CD14-positive monocyte (primary cell): ENCODE measurements around the gene LRRC8E. TPM values are rescaled to one million over a fixed set of nuclear protein-coding genes. Genes with fewer than 3 reads are reported as not detected.

Experiments used
- DNase-seq, 3 donors: peaks; one replicate each; pipeline ENCODE4 v3.0.0-alpha.2; 2011 to 2022
- H2AFZ ChIP-seq: 2 replicates; pipeline ENCODE4 v1.6.0; 2012; ENCODE audit warnings: mild to moderate bottlenecking, low read depth, low read length, inconsistent platforms; ENCODE audit not compliant: insufficient read depth, poor library complexity, severe bottlenecking
- H3K27ac ChIP-seq, 2 donors: 1 replicate in 1 of 2; 2 replicates in 1 of 2; pipeline ENCODE4 v1.5.1; 2012 to 2013; ENCODE audit warnings: low read length in 2 of 2, control low read depth in 1 of 2, inconsistent platforms in 1 of 2, low read depth in 1 of 2, mild to moderate bottlenecking in 1 of 2
- H3K27me3 ChIP-seq, 2 donors: one replicate each; pipeline versions ENCODE4 v1.6.0 to v1.6.1; 2011 to 2013; ENCODE audit warnings: low read length in 2 of 2; ENCODE audit not compliant: control insufficient read depth in 2 of 2, insufficient read depth in 2 of 2
- H3K36me3 ChIP-seq, 2 donors: replicated peaks in 1 of 2; 1 replicate in 1 of 2; 2 replicates in 1 of 2; pipeline versions ENCODE4 v1.5.1 to v1.6.1; 2012 to 2013; ENCODE audit warnings: low read length in 2 of 2, control low read depth in 1 of 2, inconsistent platforms in 1 of 2, mild to moderate bottlenecking in 1 of 2; ENCODE audit not compliant: insufficient read depth in 2 of 2, control insufficient read depth in 1 of 2
- H3K4me1 ChIP-seq, 2 donors: 1 replicate in 1 of 2; 2 replicates in 1 of 2; pipeline versions ENCODE4 v1.5.1 to v1.6.1; 2012 to 2013; ENCODE audit warnings: low read length in 2 of 2, control low read depth in 1 of 2, inconsistent platforms in 1 of 2, mild to moderate bottlenecking in 1 of 2, moderate library complexity in 1 of 2; ENCODE audit not compliant: insufficient read depth in 2 of 2, control insufficient read depth in 1 of 2
- H3K4me2 ChIP-seq: replicated peaks from 2 replicates; pipeline ENCODE3; 2012; ENCODE audit warnings: low read length, moderate library complexity, mild to moderate bottlenecking; ENCODE audit not compliant: poor library complexity, severe bottlenecking; ENCODE audit errors: extremely low read depth
- H3K4me3 ChIP-seq, 3 experiments: fragments of 200-600 bp in 1 of 3; sonication (generic) in 1 of 3; replicated peaks in 1 of 3; 1 replicate in 2 of 3; 2 replicates in 1 of 3; pipeline ENCODE4 v1.5.1; 2011 to 2013; ENCODE audit warnings: low read length in 3 of 3, mild to moderate bottlenecking in 3 of 3, control low read depth in 2 of 3, low read depth in 2 of 3, inconsistent platforms in 1 of 3, moderate library complexity in 1 of 3
- H3K79me2 ChIP-seq: 2 replicates; pipeline ENCODE4 v1.6.0; 2012; ENCODE audit warnings: mild to moderate bottlenecking, control low read depth, inconsistent platforms, low read length, moderate library complexity; ENCODE audit not compliant: insufficient read depth
- H3K9ac ChIP-seq: 2 replicates; pipeline ENCODE4 v1.6.0; 2017; ENCODE audit warnings: low read length, mild to moderate bottlenecking; ENCODE audit not compliant: insufficient read depth, poor library complexity, severe bottlenecking
- H3K9me3 ChIP-seq, 2 donors: replicated peaks in 1 of 2; 1 replicate in 1 of 2; 2 replicates in 1 of 2; pipeline versions ENCODE4 v1.5.1 to v1.6.1; 2012 to 2013; ENCODE audit warnings: low read length in 2 of 2, control low read depth in 1 of 2; ENCODE audit not compliant: control insufficient read depth in 1 of 2, insufficient read depth in 1 of 2
- H4K20me1 ChIP-seq: 2 replicates; pipeline ENCODE4 v1.6.0; 2012; ENCODE audit warnings: mild to moderate bottlenecking, low read length, control low read depth, moderate library complexity; ENCODE audit not compliant: insufficient read depth
- H3K27ac Mint-ChIP-seq, 7 donors: one replicate each; pipeline ENCODE4 v1.8.0; 2020; ENCODE audit warnings: mild to moderate bottlenecking in 7 of 7, mixed read lengths in 7 of 7, moderate library complexity in 6 of 7, inconsistent platforms in 2 of 7
- H3K27me3 Mint-ChIP-seq, 3 donors: one replicate each; pipeline ENCODE4 v1.8.0; 2021 to 2022; ENCODE audit warnings: low read depth in 3 of 3, mild to moderate bottlenecking in 3 of 3, mixed read lengths in 3 of 3, moderate library complexity in 3 of 3, inconsistent platforms in 1 of 3
- H3K36me3 Mint-ChIP-seq, 2 donors: one replicate each; pipeline ENCODE4 v1.8.0; 2020; ENCODE audit warnings: mixed read lengths in 2 of 2, inconsistent platforms in 1 of 2, mild to moderate bottlenecking in 1 of 2
- H3K4me1 Mint-ChIP-seq: one replicate; pipeline ENCODE4 v1.8.0; 2020; ENCODE audit warnings: mild to moderate bottlenecking, mixed read lengths
- H3K4me3 Mint-ChIP-seq, 2 donors: one replicate each; pipeline ENCODE4 v1.8.0; 2020; ENCODE audit warnings: mild to moderate bottlenecking in 2 of 2, mixed read lengths in 2 of 2, moderate library complexity in 1 of 2
- H3K9me3 Mint-ChIP-seq, 7 donors: one replicate each; pipeline ENCODE4 v1.8.0; 2020 to 2022; ENCODE audit warnings: mixed read lengths in 7 of 7, mild to moderate bottlenecking in 6 of 7, moderate library complexity in 6 of 7, inconsistent platforms in 2 of 7
- WGBS: methylation state at CpG from one replicate; pipeline ENCODE4 v1.1.5; 2013; ENCODE audit warnings: missing lambda C conversion rate; ENCODE audit not compliant: insufficient coverage; 5-methylcytosine and 5-hydroxymethylcytosine counted together
- intact Hi-C, 2 donors: fragments of 100-400 bp; cut with micrococcal nuclease; formaldehyde crosslinking; loops; one replicate each; pipeline versions ENCODE4 v1.15.0 to v1.15.1; 2023
- polyA plus RNA-seq, 3 donors: library from polyadenylated mRNA; depleted of rRNA in 1 of 3; unstranded in 2 of 3; stranded (reverse) in 1 of 3; fragments of 300-500 nt in 2 of 3; fragments of >200 nt in 1 of 3; fragmentation: Illumina TruSeq in 2 of 3; gene quantifications; 1 replicate in 2 of 3; 2 replicates in 1 of 3; pipeline ENCODE4 v1.2.3, GENCODE V29; 2012 to 2021
- TF ChIP-seq, protein P1 (sequence below): fragments of 200-600 bp; IDR thresholded peaks from one replicate; pipeline ENCODE4 v1.8.0; 2022; ENCODE audit warnings: antibody characterized with exemption, mild to moderate bottlenecking

The LRRC8E gene
- polyA plus RNA-seq, 3 donors, result not detected

DNA sequence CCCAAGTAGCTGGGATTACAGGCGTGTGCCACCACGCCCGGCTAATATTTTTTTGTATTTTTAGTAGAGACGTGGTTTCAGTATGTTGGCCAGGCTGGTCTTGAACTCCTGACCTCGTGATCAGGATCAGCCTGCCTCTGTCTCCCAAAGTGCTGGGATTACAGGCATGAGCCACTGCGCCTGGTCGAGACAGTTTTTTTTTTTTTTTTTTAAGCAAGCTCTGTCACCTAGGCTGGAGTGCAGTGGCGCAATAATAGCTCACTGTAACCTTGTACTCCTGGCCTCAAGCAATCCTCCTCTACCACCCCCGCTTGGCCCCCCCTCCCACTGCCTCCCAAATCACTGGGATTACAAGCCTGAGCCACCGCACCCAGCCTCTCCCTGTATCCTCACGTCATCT is 9.0 kb downstream of the LRRC8E start:
- intact Hi-C loops, result no loop called here
- WGBS, result 86% methylated on average over 6 of the region's 11 CpGs
- H3K36me3 Mint-ChIP-seq, result no peaks in the 10 kb centered on the region
- no peak overlapping the region for H3K27ac Mint-ChIP-seq
- H2AFZ ChIP-seq, result no peak overlapping the region
- no peaks in the 10 kb centered on the region for H3K4me1 ChIP-seq
- peaks cover 0 to 8% of the 10 kb centered on the region in 2 donors for H3K27me3 ChIP-seq
- H3K27me3 Mint-ChIP-seq, result peaks cover 13 to 24% (median 14%) of the 10 kb centered on the region in 3 donors
- H3K9me3 ChIP-seq, result no peaks in the 10 kb centered on the region
- no peaks in the 10 kb centered on the region for H3K9me3 Mint-ChIP-seq
- TF ChIP-seq, protein P1, sequence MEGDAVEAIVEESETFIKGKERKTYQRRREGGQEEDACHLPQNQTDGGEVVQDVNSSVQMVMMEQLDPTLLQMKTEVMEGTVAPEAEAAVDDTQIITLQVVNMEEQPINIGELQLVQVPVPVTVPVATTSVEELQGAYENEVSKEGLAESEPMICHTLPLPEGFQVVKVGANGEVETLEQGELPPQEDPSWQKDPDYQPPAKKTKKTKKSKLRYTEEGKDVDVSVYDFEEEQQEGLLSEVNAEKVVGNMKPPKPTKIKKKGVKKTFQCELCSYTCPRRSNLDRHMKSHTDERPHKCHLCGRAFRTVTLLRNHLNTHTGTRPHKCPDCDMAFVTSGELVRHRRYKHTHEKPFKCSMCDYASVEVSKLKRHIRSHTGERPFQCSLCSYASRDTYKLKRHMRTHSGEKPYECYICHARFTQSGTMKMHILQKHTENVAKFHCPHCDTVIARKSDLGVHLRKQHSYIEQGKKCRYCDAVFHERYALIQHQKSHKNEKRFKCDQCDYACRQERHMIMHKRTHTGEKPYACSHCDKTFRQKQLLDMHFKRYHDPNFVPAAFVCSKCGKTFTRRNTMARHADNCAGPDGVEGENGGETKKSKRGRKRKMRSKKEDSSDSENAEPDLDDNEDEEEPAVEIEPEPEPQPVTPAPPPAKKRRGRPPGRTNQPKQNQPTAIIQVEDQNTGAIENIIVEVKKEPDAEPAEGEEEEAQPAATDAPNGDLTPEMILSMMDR, result no peak
- H3K36me3 ChIP-seq, result no peaks in the 10 kb centered on the region
- H3K27ac ChIP-seq, result no peak overlapping the region
- no peak overlapping the region for H3K9ac ChIP-seq
- H3K79me2 ChIP-seq, result no peaks in the 10 kb centered on the region
- H3K4me3 Mint-ChIP-seq, result no peak overlapping the region
- peaks cover 6% of the 10 kb centered on the region for H3K4me1 Mint-ChIP-seq
- no peak for DNase-seq
- no peak overlapping the region for H3K4me3 ChIP-seq
- H4K20me1 ChIP-seq, result no peaks in the 10 kb centered on the region
- no peak overlapping the region for H3K4me2 ChIP-seq

DNA sequence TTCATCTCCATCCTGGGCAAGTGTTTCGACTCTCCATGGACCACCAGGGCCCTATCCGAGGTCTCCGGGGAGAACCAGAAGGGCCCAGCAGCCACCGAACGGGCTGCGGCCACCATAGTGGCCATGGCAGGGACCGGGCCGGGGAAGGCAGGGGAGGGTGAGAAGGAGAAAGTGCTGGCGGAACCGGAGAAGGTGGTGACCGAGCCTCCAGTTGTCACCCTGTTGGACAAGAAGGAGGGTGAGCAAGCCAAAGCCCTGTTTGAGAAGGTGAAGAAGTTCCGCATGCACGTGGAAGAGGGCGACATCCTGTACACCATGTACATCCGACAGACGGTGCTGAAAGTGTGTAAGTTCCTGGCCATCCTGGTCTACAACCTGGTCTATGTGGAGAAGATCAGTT is 10.7 kb downstream of the LRRC8E start:
- Histone ChIP-seq H3K27me3 (peaks cover 0 to 5% of the 10 kb centered on the region in 2 donors), H3K4me3 (no peak overlapping the region), H4K20me1 (no peaks in the 10 kb centered on the region), H3K9me3 (no peaks in the 10 kb centered on the region), H3K9ac (no peak overlapping the region), H3K79me2 (no peaks in the 10 kb centered on the region), H3K36me3 (no peaks in the 10 kb centered on the region), H2AFZ (no peak overlapping the region), H3K4me2 (no peak overlapping the region), H3K4me1 (peaks cover 9 to 12% of the 10 kb centered on the region in 2 donors), H3K27ac (no peak overlapping the region)
- Mint-ChIP-seq H3K9me3 (peaks cover 0 to 3% (median 0%) of the 10 kb centered on the region in 7 donors), H3K27ac (no peak overlapping the region), H3K4me3 (no peak overlapping the region), H3K36me3 (no peaks in the 10 kb centered on the region), H3K27me3 (peaks cover 10 to 11% (median 11%) of the 10 kb centered on the region in 3 donors), H3K4me1 (peaks cover 15% of the 10 kb centered on the region)
- TF ChIP-seq, protein P1, result no peak
- DNase-seq, result no peak
- intact Hi-C loops, result no loop called here
- 95% methylated on average over 15 of the region's 16 CpGs for WGBS
